Measurements from ENCODE around the gene GRIA1. TPM values are rescaled to one million over a fixed set of nuclear protein-coding genes. Genes with fewer than 3 reads are reported as not detected.

Gene GRIA1
- total RNA-seq, 4 donors from 2014 or later, result 0.63 to 1.2 (median 0.93) TPM

DNA sequence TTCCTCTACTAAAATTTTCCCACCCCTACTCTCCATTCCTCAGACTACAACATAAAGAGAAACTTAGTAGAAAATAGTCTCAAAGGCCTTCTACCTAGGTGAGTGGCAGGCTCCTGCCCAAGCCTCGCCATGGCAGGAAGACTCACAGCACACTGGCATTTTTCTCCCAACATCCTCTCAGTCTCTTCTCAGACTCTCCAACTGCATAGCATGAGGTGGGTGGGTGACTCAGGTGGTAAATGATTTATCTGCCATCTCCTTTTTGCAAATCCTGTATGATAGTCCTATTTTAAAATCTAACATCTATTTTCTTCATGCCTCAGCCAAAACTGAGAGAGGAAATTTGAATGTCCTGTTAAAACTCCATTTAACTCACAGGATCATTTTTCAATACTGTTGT lies 33.5 kb upstream of the GRIA1 start:
- H3K27me3 ChIP-seq, result no peaks in the 10 kb centered on the region
- H3K9me3 ChIP-seq, result no peaks in the 10 kb centered on the region
- DNase-seq (ENCODE audit: extremely low spot score), result peak; percentile 60
- H3K27ac ChIP-seq (replicated peaks in 1 of 4), result no peak overlapping the region
- H3K4me3 ChIP-seq, result no peak overlapping the region
- 88% methylated on average over 1 of the region's 1 CpG for WGBS
- intact Hi-C loops (cut with DNase I), result no loop called here
- TF ChIP-seq, protein P1, sequence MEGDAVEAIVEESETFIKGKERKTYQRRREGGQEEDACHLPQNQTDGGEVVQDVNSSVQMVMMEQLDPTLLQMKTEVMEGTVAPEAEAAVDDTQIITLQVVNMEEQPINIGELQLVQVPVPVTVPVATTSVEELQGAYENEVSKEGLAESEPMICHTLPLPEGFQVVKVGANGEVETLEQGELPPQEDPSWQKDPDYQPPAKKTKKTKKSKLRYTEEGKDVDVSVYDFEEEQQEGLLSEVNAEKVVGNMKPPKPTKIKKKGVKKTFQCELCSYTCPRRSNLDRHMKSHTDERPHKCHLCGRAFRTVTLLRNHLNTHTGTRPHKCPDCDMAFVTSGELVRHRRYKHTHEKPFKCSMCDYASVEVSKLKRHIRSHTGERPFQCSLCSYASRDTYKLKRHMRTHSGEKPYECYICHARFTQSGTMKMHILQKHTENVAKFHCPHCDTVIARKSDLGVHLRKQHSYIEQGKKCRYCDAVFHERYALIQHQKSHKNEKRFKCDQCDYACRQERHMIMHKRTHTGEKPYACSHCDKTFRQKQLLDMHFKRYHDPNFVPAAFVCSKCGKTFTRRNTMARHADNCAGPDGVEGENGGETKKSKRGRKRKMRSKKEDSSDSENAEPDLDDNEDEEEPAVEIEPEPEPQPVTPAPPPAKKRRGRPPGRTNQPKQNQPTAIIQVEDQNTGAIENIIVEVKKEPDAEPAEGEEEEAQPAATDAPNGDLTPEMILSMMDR (IDR thresholded peaks at IDR 0.05), result no peak
- TF ChIP-seq EP300 (IDR thresholded peaks at IDR 0.05) (no peak), POLR2A (IDR thresholded peaks at IDR 0.05; ENCODE audit: low read depth) (no peak), POLR2AphosphoS5 (IDR thresholded peaks at IDR 0.05) (no peak)
- peaks cover 0 to 14% (median 8%) of the 10 kb centered on the region in 4 donors for H3K4me1 ChIP-seq
- H3K36me3 ChIP-seq, result no peaks in the 10 kb centered on the region

GRCh38 chr5:153458268-153458667 lies 32.2 kb upstream of the GRIA1 start:
- H3K27me3 ChIP-seq, result no peaks in the 10 kb centered on the region
- TF ChIP-seq, protein P1 (IDR thresholded peaks at IDR 0.05), result no peak
- TF ChIP-seq POLR2A (IDR thresholded peaks at IDR 0.05; ENCODE audit: low read depth), result no peak
- no peak for TF ChIP-seq EP300 (IDR thresholded peaks at IDR 0.05)
- TF ChIP-seq POLR2AphosphoS5 (IDR thresholded peaks at IDR 0.05), result no peak
- H3K9me3 ChIP-seq, result no peaks in the 10 kb centered on the region
- DNase-seq (ENCODE audit: extremely low spot score), result peak; percentile 7
- H3K27ac ChIP-seq (replicated peaks in 1 of 4), result no peak overlapping the region
- H3K36me3 ChIP-seq, result no peaks in the 10 kb centered on the region
- intact Hi-C loops (cut with DNase I), result no loop called here
- peaks cover 0 to 14% (median 8%) of the 10 kb centered on the region in 4 donors for H3K4me1 ChIP-seq
- H3K4me3 ChIP-seq, result no peak overlapping the region

- peaks cover 0 to 14% (median 8%) of the 10 kb centered on the region in 4 donors for H3K4me1 ChIP-seq
- no peaks in the 10 kb centered on the region for H3K36me3 ChIP-seq
- H3K27ac ChIP-seq (replicated peaks in 1 of 4), result no peak overlapping the region
- peak; percentile 72 for DNase-seq (ENCODE audit: extremely low spot score)
- H3K27me3 ChIP-seq, result no peaks in the 10 kb centered on the region
- no peak overlapping the region for H3K4me3 ChIP-seq
- TF ChIP-seq, protein P1 (IDR thresholded peaks at IDR 0.05), result no peak
- H3K9me3 ChIP-seq, result no peaks in the 10 kb centered on the region
- intact Hi-C loops (cut with DNase I), result no loop called here
These were observed 31.3 kb upstream of the GRIA1 start for GRCh38 chr5:153459051-153459743.

GRCh38 chr5:153460421-153460820 lies 30.0 kb upstream of the GRIA1 start:
- TF ChIP-seq, protein P1 (IDR thresholded peaks at IDR 0.05), result no peak
- Histone ChIP-seq H3K9me3 (no peaks in the 10 kb centered on the region), H3K4me3 (no peak overlapping the region), H3K36me3 (no peaks in the 10 kb centered on the region), H3K27ac (replicated peaks in 1 of 4) (no peak overlapping the region), H3K27me3 (no peaks in the 10 kb centered on the region), H3K4me1 (peaks cover 0 to 14% (median 8%) of the 10 kb centered on the region in 4 donors)
- intact Hi-C loops (cut with DNase I), result no loop called here
- WGBS, result 95% methylated on average over 3 of the region's 3 CpGs
- peak; percentile 47 for DNase-seq (ENCODE audit: extremely low spot score)

DNA sequence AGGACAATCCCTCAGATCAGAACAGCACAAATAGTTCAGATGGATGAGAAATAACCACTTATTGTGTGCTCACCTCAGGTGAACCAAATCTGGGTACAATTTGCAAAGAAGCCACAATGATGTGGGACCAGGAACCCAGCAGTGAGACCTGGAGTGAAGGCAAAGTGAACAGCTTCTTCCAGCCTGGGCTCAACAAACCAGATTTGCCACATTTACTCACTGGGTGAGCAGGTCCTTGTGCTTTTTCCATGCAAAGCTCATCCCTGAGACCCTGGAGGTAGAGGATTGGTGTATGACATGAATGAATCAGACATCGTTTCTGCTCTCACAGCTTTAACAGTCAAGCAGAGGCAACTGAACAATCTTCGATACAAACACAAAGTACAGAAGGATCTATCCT lies 29.1 kb upstream of the GRIA1 start:
- Histone ChIP-seq H3K4me3 (no peak overlapping the region), H3K9me3 (no peaks in the 10 kb centered on the region), H3K27me3 (no peaks in the 10 kb centered on the region), H3K36me3 (no peaks in the 10 kb centered on the region), H3K27ac (replicated peaks in 1 of 4) (no peak overlapping the region), H3K4me1 (peaks cover 0 to 14% (median 8%) of the 10 kb centered on the region in 4 donors)
- DNase-seq (ENCODE audit: extremely low spot score), result peak; percentile 77
- intact Hi-C loops (cut with DNase I), result no loop called here
- 96% methylated on average over 2 of the region's 2 CpGs for WGBS
- TF ChIP-seq, protein P1 (IDR thresholded peaks at IDR 0.05), result no peak
- TF ChIP-seq POLR2A (IDR thresholded peaks at IDR 0.05; ENCODE audit: low read depth), result no peak
- TF ChIP-seq EP300 (IDR thresholded peaks at IDR 0.05), result no peak
- no peak for TF ChIP-seq POLR2AphosphoS5 (IDR thresholded peaks at IDR 0.05)
